GM23248 (cell line): ENCODE data around the gene MGAM2. TPM values are rescaled to one million over a fixed set of nuclear protein-coding genes. Genes with fewer than 3 reads are reported as not detected.

ENCODE experiments used
- DNase-seq: peaks from one replicate; pipeline ENCODE4 v3.0.0-alpha.2; 2015
- H2AFZ ChIP-seq: fragments of 200-600 bp; sonication (generic); 2 replicates; pipeline ENCODE4 v1.6.1; 2016; ENCODE audit warnings: antibody characterized with exemption
- H3F3A ChIP-seq: fragments of 200-600 bp; sonication (generic); 2 replicates; pipeline ENCODE4 v1.6.1; 2016; ENCODE audit warnings: mild to moderate bottlenecking, antibody characterized with exemption, mixed run types; ENCODE audit not compliant: insufficient read depth
- H3K27ac ChIP-seq: fragments of 200-600 bp; sonication (generic); 2 replicates; pipeline ENCODE4 v1.5.1; 2016; ENCODE audit warnings: mild to moderate bottlenecking
- H3K27me3 ChIP-seq: fragments of 200-600 bp; sonication (generic); replicated peaks from 2 replicates; pipeline ENCODE4 v1.6.1; 2016; ENCODE audit warnings: mild to moderate bottlenecking; ENCODE audit not compliant: insufficient read depth
- H3K36me3 ChIP-seq: fragments of 200-600 bp; sonication (generic); 2 replicates; pipeline ENCODE4 v1.6.1; 2016; ENCODE audit warnings: low read depth, mild to moderate bottlenecking
- H3K4me1 ChIP-seq: fragments of 200-600 bp; sonication (generic); 2 replicates; pipeline ENCODE4 v1.6.1; 2016; ENCODE audit warnings: mild to moderate bottlenecking; ENCODE audit not compliant: insufficient read depth
- H3K4me2 ChIP-seq: fragments of 200-600 bp; sonication (generic); one replicate; pipeline ENCODE4 v1.6.1; 2016; ENCODE audit warnings: mild to moderate bottlenecking; ENCODE audit not compliant: unreplicated experiment
- H3K4me3 ChIP-seq: fragments of 200-600 bp; sonication (generic); 2 replicates; pipeline ENCODE4 v1.5.1; 2016; ENCODE audit warnings: mild to moderate bottlenecking
- H3K79me2 ChIP-seq: fragments of 200-600 bp; sonication (generic); 2 replicates; pipeline ENCODE4 v1.6.1; 2016; ENCODE audit warnings: mild to moderate bottlenecking; ENCODE audit not compliant: insufficient read depth
- H3K9ac ChIP-seq: fragments of 200-600 bp; sonication (generic); 2 replicates; pipeline ENCODE4 v1.6.1; 2016; ENCODE audit warnings: mild to moderate bottlenecking
- H3K9me2 ChIP-seq: fragments of 200-600 bp; sonication (generic); 2 replicates; pipeline ENCODE4 v1.6.1; 2016; ENCODE audit warnings: mixed run types, mild to moderate bottlenecking, moderate library complexity; ENCODE audit not compliant: insufficient read depth
- H3K9me3 ChIP-seq: fragments of 200-600 bp; sonication (generic); one replicate; pipeline ENCODE4 v1.6.1; 2017; ENCODE audit warnings: low read depth
- H4K20me1 ChIP-seq: fragments of 200-600 bp; sonication (generic); 2 replicates; pipeline ENCODE4 v1.6.0; 2016; ENCODE audit not compliant: insufficient read depth
- EZH2phosphoT487 ChIP-seq: fragments of 200-600 bp; sonication (generic); IDR thresholded peaks from 2 replicates; pipeline ENCODE4 v1.6.1; 2018; ENCODE audit warnings: antibody characterized with exemption, moderate library complexity, mild to moderate bottlenecking, low read depth; ENCODE audit not compliant: insufficient read depth
- WGBS, 2 experiments: methylation state at CpG; one replicate each; pipeline ENCODE4 v1.1.6; 2015 to 2017; ENCODE audit warnings: low lambda C conversion rate in 2 of 2, low coverage in 1 of 2; ENCODE audit errors: missing lambda C conversion rate in 2 of 2; 5-methylcytosine and 5-hydroxymethylcytosine counted together
- in situ Hi-C: fragments of 300-500 bp; cut with MboI; formaldehyde crosslinking; loops from 2 replicates; pipeline ENCODE4 v1.15.0; 2020
- polyA plus RNA-seq: library from polyadenylated mRNA; unstranded; fragments of >200 nt; fragmentation: Nextera tagmentation; extraction: Ambion mirVana; gene quantifications from 2 replicates; pipeline ENCODE4 v1.2.1, GENCODE V29; 2016
- total RNA-seq: library from RNA; depleted of rRNA; stranded (reverse); fragments of >200 nt; shearing (Covaris generic); gene quantifications from 2 replicates; pipeline ENCODE4 v1.2.3, GENCODE V29; 2014; rRNA removed

Gene MGAM2
- total and polyA plus RNA-seq, 2 experiments from 2014 or later = not detected

- Histone ChIP-seq H3K27me3 (no peaks in the 10 kb centered on the region), H3F3A (no peaks in the 10 kb centered on the region), H4K20me1 (no peaks in the 10 kb centered on the region), H3K9ac (peak overlapping the region; percentile 28; the same call in 1 of the 2 replicates), H3K4me3 (no peak overlapping the region), H3K27ac (no peak overlapping the region), H3K4me2 (peak overlapping the region; percentile 48), H3K9me2 (no peaks in the 10 kb centered on the region), H3K4me1 (peaks cover 10% of the 10 kb centered on the region), H3K36me3 (no peaks in the 10 kb centered on the region), H3K79me2 (no peaks in the 10 kb centered on the region), H3K9me3 (no peaks in the 10 kb centered on the region), H2AFZ (peak overlapping the region; percentile 59; the same call in 1 of the 2 replicates)
- 41% methylated on average over 8 of the region's 8 CpGs for WGBS, 2 experiments
- in situ Hi-C loops = no loop called here
- TF ChIP-seq EZH2phosphoT487 = no peak
- peak; percentile 73 for DNase-seq
Observed at GRCh38 chr7:142263598-142264380, 152.3 kb downstream of the MGAM2 start.

Other genes with a start within 250 kb of the MGAM2 start
- not detected in 2 replicates for gene OR9A4, start 195.3 kb upstream of the MGAM2 start, total RNA-seq
- gene OR9A4, start 195.3 kb upstream of the MGAM2 start, polyA plus RNA-seq = not detected in 2 replicates
- gene CLEC5A, start 164.7 kb upstream of the MGAM2 start, total RNA-seq = not detected in 2 replicates
- gene CLEC5A, start 164.7 kb upstream of the MGAM2 start, polyA plus RNA-seq = not detected in 2 replicates
- gene TAS2R38, start 137.9 kb upstream of the MGAM2 start, total RNA-seq = not detected in 2 replicates
- not detected in 2 replicates for gene TAS2R38, start 137.9 kb upstream of the MGAM2 start, polyA plus RNA-seq
- 1.3 and 2.5 TPM in 2 replicates for gene MGAM, start 115.8 kb upstream of the MGAM2 start, total RNA-seq
- gene MGAM, start 115.8 kb upstream of the MGAM2 start, polyA plus RNA-seq = 0.70 and 0.76 TPM in 2 replicates
- gene PRSS58, start 146.3 kb downstream of the MGAM2 start, total RNA-seq = not detected in 2 replicates
- gene PRSS58, start 146.3 kb downstream of the MGAM2 start, polyA plus RNA-seq = not detected in 2 replicates